Right lobe of liver (tissue), 4 donors: ENCODE results near the gene ITPR1.

Experiments used
- POLR2A ChIP-seq: fragments of 450-650 bp; IDR thresholded peaks from one replicate; pipeline ENCODE4 v1.6.1; 2017; ENCODE audit warnings: antibody characterized with exemption, mild to moderate bottlenecking
- TF ChIP-seq, protein P1 (sequence below), 4 donors: fragments of 200-600 bp in 3 of 4; fragments of 450-650 bp in 1 of 4; IDR thresholded peaks; one replicate each; pipeline versions ENCODE4 v1.5.1 to v1.8.0; 2016 to 2022; ENCODE audit warnings: antibody characterized with exemption in 4 of 4, mild to moderate bottlenecking in 2 of 4
- donor health status: DM: no; HTN: no; CAD: no.
- donor health status: DM: no; HTN: no; CAD: no.
- donor health status: DM: no; HTN: yes; CAD: no.

DNA sequence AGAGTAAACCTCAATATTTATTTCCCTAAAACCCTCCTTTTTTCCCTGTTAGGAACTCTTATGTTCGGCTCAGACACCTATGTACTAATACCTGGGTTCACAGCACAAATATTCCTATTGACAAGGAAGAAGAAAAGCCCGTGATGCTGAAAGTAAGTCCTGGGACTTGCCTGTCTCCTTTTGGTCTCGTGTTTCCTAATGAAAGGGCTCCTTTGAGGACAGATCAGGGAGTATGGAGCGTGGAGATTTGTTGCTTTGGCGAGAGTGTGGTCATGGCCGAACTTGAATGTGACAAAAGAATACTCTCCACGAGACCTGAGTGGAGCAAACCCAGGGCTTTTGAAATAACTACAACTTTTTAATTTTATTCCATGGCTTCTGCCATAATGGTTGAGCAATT, 167.8 kb downstream of the ITPR1 start:
- TF ChIP-seq, protein P1, sequence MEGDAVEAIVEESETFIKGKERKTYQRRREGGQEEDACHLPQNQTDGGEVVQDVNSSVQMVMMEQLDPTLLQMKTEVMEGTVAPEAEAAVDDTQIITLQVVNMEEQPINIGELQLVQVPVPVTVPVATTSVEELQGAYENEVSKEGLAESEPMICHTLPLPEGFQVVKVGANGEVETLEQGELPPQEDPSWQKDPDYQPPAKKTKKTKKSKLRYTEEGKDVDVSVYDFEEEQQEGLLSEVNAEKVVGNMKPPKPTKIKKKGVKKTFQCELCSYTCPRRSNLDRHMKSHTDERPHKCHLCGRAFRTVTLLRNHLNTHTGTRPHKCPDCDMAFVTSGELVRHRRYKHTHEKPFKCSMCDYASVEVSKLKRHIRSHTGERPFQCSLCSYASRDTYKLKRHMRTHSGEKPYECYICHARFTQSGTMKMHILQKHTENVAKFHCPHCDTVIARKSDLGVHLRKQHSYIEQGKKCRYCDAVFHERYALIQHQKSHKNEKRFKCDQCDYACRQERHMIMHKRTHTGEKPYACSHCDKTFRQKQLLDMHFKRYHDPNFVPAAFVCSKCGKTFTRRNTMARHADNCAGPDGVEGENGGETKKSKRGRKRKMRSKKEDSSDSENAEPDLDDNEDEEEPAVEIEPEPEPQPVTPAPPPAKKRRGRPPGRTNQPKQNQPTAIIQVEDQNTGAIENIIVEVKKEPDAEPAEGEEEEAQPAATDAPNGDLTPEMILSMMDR (IDR thresholded peaks at IDR 0.05), result no peak
- TF ChIP-seq POLR2A, result no peak
